HG03025 (cell line): ENCODE data around the gene FCHSD1.

Experiments
- ATAC-seq: cut with Tn5 transposase; IDR thresholded peaks from one replicate; pipeline ENCODE4 v1.9.1; 2021; ENCODE audit warnings: mild to moderate bottlenecking, moderate library complexity; ENCODE audit not compliant: unreplicated experiment, low FRiP score

The FCHSD1 gene

GRCh38 chr5:141650851-141651727, at the start of gene FCHSD1:
FCHSD1 (minus strand) TSS chr5:141651418; CDS start chr5:141651368, 50 bp downstream.
- peak; percentile 92 for ATAC-seq

GRCh38 chr5:141697586-141697985, 46.4 kb upstream of the FCHSD1 start:
- ATAC-seq, result no peak

DNA sequence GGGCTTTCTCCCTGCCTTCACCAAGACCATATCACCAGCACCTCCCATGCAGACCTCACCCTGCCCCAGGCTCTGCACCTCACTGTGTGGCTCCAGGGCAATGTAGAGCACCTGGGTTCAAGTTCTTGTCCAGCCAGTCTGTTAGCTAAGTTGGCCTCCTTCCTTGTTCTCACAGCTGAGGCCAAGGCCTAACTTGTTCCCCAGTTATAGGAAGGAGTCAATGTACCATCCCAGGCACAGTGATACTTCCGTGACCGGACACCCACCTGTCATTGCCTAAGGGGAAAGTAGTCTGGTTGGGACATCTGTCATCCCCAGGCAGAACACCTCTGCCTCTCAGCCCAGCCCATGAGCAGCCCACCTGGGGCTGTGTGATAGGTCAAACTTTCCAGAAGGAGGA, 45.2 kb upstream of the FCHSD1 start:
- no peak for ATAC-seq

DNA sequence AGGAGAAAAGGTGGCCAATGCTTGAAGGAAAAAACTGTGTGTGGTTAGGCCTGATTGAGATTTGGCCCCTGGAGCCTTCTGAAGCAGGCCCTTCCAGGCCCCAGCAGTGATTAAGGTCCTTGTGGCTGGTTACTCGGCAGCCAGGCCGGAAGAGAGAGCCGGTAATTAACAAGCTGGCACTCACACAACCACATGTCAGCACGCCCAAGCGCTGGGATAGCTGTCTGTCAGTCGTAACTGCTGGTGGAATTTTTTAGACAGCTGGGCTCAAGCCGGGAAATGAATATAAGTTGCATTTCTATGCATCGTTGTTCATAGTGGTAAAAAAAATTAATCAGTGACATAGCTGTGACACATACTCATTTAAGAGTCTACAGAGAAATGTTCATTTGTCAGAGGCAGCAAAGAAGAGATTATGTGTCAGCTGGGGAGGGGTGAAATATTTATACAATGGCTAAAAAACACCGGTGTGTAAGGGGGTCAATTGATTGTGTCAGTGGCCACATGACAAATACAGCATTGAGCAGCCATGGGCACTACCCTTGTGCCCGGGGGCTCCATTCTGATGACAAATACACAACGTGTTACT, 44.5 kb upstream of the FCHSD1 start:
- no peak for ATAC-seq

DNA sequence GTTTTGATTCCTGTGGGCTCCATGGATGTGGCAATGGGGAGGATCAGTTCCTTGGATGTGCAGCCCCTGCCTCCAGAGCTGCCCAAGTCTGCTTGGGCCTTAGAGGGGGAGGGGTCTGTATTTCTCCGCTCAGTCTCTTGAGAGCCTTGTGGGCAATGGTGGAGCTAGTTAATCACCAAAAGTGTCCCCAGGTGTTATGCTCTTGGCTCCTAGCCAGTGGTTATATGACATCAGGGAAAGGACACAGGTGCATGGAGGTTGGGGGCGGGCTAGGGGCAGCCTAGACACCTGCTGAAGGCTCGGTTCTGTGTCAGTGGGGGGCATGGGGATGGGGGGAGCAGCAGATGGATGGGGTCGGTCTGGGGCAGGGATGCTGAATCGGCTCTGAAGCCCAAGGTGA, 43.3 kb upstream of the FCHSD1 start:
- ATAC-seq, result no peak

DNA sequence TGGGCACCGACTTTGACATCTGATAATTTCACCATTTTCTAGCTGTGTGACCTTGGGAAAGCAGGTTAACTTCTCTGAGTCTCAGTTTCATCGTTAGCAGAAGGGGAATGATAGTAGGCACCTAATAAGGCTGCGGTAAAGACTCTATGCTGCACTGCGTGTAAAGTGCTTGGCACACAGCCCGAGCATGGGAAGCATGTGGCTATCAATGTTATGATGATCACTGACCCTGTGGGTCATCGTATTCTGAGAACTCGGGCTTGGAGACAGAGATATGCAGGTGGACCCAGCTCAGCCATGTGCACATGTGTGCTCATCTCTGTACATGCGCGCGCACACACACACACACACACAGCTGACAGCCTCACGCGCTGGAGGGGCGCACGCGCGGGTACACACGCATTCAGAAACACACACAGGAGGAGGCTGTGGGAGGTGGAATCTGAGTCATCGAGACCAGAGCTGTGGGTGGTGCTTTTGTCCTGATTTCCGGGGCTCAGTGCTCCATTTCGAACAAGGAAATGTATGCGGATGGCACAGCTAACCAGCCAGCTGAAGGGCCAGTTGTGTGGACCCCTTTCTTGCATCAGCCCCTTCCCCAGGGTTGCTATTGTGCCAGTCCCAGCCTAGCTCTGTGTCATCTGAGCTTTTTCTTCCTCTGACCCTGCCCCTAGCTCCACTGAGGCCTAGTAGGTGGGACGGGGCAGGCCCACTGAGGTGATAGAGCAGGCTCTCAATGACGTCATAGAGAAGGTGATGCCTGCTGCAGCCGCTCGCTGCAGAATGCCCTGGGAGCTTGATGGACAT, 41.9 kb upstream of the FCHSD1 start:
- no peak for ATAC-seq

DNA sequence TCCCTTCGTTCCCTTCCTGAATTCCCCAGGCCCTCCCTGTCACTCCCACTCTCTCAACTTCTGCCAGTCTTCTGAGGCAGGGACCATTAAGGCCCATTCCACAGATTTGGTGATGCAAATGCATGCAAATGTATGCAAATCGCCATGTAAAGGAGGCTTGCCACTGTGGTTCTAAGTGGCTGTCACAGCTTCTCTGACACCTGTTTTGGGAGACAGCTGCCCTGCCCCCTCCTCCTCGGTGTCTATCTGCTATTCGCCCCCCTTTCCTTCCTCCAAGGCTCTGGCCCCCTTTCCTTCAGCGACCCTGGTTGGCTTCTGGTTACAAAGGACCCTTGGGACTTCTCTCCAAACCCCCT, 41.3 kb upstream of the FCHSD1 start:
- ATAC-seq, result no peak

DNA sequence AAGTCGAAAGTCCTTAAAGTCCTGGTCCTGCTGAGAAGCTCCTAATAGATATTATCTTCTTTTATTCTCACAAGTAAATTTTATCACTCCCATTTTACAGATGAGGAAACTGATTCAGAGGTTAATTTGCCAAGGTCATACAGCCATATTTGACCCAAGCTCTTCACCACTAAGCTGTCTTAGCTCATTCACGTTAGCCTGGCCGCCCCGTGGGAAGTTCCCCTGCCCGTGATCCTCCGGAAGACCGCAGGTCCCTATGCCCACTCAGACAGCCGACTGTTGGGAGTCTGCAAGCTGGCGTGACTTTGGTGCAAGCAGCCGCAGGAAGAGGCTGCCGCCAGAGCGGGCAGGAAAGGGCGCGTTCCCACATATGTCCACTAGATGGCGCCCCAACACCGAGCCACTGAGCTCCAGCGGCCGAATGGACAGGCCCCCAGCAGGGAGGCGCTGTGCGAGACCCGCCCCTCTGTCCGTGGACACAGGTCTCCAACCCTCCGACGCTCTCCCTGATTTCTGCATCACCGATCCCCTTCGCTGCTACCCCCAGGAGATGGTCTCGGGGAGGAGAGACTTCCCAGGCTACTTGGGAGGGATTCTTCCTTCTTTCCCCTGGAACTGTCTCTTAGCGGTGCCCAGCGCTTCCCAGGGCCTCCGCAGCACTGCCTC, 40.8 kb upstream of the FCHSD1 start:
- no peak for ATAC-seq

DNA sequence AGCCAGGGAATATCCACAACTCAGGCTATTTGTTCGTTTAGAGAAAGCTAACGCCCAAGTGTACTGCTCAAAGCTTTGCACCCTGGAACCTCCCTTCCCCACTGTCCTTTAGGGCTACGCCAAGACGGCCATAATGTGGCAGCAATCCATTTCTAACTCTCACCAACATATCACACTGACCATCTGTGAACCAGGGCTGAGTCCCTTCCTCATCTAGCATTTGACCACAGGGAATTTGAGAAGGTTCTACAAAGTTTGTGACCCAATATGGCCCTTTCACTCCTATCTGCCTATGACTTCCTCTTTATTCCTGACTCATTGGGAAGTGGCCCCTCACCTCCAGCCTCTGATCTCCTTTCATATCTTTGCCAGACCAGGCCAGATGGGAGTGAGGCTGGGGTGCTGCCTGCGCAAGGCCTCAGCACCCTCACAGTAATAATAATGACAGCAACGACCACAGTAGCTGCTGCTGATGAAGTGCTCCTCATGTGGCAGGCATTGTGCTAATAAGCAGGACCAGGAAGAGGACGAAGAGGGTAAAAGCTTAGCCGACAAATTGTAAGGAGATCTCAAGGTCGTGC, 40.2 kb upstream of the FCHSD1 start:
- ATAC-seq, result no peak

DNA sequence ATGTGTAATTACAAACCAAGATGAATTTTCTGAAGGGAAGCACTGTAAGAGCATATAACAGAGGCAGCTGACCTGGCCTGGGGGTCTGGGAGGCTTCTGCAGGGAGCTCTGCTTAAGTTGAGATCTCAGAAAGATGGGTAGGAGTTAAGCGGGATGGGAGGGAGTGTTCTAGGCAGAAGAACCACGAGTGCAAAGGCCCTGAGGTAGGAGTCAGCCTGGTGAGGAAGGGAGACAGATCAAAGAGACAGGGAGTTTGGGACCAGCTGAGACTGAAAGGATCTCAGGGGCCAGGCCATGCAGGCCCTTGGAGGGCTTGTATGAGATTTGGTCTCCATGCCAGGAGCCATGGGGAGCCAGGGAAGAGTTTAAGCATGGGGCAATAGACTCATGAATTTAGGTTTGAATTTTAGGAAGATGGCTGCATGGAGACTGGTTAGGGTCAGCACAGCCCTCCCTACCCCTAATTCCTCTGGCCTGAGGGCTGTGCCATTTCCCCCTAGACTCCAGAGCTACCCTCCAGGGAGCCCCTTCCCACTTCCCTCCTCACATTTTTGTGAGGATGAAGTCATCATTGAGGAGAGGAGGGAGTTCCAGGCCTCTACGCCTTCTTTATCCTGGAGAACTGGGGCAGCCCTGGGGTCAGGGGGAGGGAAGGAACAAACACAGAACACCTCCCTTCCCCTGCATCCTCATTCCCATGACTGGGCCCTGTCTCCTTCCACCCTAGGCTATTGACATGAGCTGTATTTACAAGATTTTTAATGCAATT, 35.6 kb upstream of the FCHSD1 start:
- ATAC-seq, result no peak

- no peak for ATAC-seq
These were observed 34.4 kb upstream of the FCHSD1 start for GRCh38 chr5:141685591-141685990.

DNA sequence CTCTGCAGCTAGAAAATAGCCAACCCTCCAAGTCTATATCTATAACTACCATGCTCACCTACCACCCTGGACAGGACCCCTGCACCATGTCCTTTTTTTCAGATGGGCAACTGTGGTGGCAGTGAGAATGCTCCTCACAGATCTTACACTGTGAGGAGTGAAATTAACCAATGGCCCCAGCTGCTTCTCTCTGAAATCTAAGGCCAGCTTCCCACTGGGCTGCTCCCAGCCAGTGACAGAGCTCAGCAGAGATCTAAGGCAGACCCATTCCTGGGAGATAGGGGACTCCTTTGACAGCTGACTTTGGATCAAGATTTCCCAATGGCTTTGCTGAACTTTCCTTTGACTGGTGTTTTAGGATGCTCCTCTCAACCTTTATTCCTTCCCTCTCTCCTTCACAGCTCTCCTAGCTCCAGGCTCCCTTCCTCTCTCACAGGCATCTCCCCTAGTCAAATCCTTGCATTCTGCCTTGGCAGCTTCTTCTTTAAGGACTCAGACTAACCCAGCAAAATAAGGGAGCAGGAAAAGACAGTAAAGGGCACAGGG, 32.5 kb upstream of the FCHSD1 start:
- ATAC-seq, result no peak

- no peak for ATAC-seq
These were observed 30.8 kb upstream of the FCHSD1 start, which contains the start of gene ARAP3 for GRCh38 chr5:141681695-141682641. ARAP3 (minus strand) TSS chr5:141682230; CDS start chr5:141680486, 1,744 bp downstream.

GRCh38 chr5:141681295-141681694, 30.1 kb upstream of the FCHSD1 start:
- no peak for ATAC-seq

DNA sequence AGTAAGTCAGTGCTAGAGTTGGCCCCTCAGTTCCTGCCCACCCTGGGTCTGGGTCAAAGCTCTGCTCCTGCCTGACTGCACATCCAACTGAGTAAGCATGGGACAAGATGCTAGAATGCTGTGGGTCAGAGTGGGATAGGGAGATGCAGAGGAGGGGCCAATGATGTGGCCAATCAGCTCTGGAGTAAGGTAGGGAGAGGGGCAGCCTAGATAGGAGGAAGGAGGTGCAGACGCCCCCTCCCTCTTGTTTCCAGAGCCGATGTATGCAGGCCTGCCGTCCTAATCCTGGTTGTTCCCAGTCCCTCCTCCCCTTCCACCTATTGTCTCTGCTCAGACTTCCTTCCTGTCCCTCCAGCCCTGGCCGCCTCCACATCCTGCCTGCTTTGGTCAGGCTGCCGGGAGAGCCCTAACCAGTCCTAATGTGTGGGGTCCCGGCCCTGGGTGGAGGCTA, 29.6 kb upstream of the FCHSD1 start:
- ATAC-seq, result no peak

- ATAC-seq, result no peak
These were observed 29.0 kb upstream of the FCHSD1 start for GRCh38 chr5:141680178-141680577.

GRCh38 chr5:141677415-141677814, 26.2 kb upstream of the FCHSD1 start:
- ATAC-seq, result no peak

GRCh38 chr5:141675672-141676071, 24.5 kb upstream of the FCHSD1 start:
- no peak for ATAC-seq
